ENCODE data around the gene DMD.
"Not testable (repeated sequence)": the region's sequence is repeated elsewhere in the genome, so short reads cannot be mapped to it uniquely, and the experiment has no call there.

Gene DMD

DNA sequence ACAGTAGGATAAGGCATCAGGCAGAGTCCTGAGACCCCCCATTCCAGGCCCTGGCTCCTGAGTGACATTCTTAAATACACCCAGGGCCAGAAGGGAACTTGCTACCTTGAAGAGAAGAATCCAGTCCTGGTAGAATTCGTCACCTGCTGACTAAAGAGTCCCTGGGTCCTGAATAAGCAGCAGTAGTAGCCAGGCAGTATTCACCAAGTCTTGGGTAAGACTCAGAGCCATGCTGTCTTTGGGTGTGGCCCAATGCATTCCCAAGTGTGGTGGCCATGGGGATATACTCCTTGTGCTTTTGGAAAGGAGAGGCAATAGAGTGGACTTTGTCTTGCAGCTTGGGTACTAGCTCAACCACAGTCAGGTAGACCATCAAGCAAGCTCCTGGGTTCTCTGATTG lies 359.1 kb downstream of the DMD start:
- no peak for DNase-seq (ENCODE audit: low read depth in 2 of 2)

- DNase-seq (ENCODE audit: low read depth in 2 of 2), result no peak
Measured at GRCh38 chrX:32851556-32851955, 359.8 kb downstream of the DMD start.

GRCh38 chrX:32847921-32848320 lies 363.4 kb downstream of the DMD start:
- no peak for DNase-seq (ENCODE audit: low read depth in 2 of 2)

DNA sequence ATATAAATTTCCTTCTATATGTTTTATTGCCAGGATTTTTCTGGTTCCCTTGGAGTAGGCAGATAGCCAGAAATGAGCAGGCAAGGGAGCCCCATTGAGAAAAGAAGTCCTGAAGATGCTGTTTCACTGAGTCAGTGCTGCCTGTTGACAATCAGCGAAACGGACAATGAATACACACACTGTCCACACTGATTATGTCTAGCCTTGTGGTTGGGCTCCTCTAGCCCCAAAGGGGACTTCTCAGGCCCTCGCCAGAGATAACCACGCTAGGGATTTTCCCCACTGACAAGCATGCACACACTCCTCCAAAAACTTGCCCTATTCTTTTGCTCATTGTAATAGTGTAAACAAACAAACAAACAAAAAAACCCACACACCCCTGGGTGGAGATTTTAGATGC lies 369.3 kb downstream of the DMD start:
- no peak for DNase-seq (ENCODE audit: low read depth in 2 of 2)

DNA sequence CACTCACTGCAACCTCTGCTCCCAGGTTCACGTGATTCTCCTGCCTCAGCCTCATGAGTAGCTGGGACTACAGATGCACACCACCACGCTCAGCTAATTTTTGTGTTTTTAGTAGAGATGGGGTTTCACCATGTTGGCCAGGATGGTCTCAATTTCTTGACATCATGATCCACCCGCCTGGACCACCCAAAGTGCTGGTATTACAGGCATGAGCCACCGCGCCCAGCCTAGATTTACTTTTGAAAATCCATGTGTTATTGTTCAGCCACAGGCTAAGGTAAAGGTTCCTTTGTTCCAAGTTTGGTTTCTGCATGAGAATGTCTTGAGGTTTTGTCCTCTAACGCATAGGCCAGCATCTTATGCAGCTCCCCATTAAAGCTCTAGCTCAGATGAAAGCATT lies 371.6 kb downstream of the DMD start:
- no peak for DNase-seq (ENCODE audit: low read depth in 2 of 2)

DNA sequence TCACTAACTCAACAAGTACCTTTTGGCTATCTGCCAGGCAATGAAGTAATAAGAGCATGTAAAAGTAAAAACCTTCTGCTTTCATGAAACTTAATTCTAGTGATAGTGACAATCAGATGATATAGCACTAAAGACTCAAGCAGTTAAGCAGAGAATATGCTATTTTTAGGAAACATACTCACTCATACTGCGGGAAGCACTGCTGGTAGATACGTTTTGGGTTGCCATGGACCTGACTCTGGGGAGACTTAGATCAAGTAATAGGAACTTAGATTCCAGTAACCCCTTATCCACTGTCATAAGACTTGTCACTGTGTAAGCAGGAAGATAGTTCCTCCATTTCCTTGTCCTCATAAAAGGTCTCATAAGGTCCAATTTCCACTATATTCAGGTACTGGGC lies 386.3 kb downstream of the DMD start:
- no peak for DNase-seq (ENCODE audit: low read depth in 2 of 2)

DNA sequence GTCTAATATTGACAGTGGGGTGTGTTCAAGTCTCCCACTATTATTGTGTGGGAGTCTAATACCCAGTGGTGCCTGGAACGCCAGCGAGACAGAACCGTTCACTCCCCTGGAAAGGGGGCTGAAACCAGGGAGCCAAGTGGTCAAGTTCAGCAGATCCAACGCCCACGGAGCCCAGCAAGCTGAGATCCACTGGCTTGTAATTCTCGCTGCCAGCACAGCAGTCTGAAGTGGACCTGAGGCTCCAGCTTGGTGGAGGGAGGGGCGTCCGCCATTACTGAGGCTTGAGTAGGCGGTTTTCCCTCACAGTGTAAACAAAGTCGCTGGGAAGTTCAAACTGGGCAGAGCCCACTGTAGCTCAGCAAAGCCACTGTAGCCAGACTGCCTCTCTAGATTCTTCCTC lies 407.3 kb downstream of the DMD start:
- no peak for DNase-seq (ENCODE audit: low read depth in 2 of 2)

- DNase-seq (ENCODE audit: low read depth in 2 of 2), result no peak
Measured at GRCh38 chrX:32798990-32799389, 412.4 kb downstream of the DMD start.

- DNase-seq (ENCODE audit: low read depth in 2 of 2), result no peak
Measured at GRCh38 chrX:32788936-32789335, 422.4 kb downstream of the DMD start.

DNA sequence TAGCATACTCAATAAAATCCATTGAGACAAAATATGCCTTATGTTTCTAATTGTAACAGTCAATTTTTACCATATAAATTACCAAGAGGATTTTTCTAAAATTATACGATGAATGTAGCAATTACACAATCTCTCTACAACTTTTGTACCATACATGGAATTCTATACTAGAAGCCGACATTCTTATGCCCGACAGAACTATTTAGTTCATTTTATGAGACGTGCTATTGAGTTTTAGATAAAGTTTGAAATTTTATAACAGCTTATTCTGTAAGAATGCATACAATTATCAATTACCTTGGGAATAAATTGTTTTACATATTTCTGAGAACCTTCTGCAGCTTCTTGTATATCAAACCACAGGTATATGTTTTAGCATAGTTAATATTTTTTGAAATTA lies 431.2 kb downstream of the DMD start:
- no peak for DNase-seq (ENCODE audit: low read depth in 2 of 2)

DNA sequence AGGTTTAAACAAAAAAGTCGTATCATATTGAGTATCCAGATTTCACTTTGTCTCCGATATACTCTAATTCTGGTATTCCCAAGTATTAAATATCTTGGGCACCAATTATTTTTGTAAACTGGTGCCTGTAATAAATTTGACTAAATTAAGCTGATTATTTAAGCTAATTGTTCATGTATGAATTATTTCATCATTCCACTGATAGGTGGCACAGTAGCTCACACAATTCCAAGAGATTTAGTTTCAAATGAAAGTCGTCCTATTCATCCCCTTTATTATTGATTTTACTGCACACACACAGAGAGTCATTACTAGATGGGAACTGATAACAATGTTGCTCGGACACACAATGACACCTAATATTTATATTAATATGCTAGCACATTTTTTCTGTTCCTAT lies 432.4 kb downstream of the DMD start:
- DNase-seq (ENCODE audit: low read depth in 2 of 2), result no peak

GRCh38 chrX:32774966-32775365 lies 436.4 kb downstream of the DMD start:
- DNase-seq (ENCODE audit: low read depth in 2 of 2), result no peak

GRCh38 chrX:32749070-32749469 lies 462.3 kb downstream of the DMD start:
- no peak for DNase-seq (ENCODE audit: low read depth in 2 of 2)

GRCh38 chrX:32745323-32745722 lies 466.0 kb downstream of the DMD start:
- DNase-seq (ENCODE audit: low read depth in 2 of 2), result no peak

- DNase-seq (ENCODE audit: low read depth in 2 of 2), result no peak
Measured at GRCh38 chrX:32744921-32745320, 466.4 kb downstream of the DMD start.

DNA sequence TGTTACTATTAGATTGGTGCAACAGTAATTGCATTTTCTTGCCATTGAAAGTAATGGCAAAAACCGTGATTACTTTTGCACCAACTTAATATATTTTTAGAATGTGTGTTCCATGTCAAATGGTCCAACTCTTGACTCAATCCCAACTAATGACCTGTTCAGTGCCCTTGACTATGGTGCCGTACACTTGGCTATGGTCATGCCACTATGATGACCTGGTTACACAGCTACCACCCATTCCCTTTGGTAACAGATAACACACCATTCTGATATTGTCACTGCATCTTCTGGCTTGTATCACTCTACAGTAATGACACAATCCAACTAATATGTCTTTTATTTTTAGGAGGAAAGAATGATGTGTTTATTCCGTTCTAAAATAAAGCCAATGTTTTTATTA lies 469.4 kb downstream of the DMD start:
- DNase-seq (ENCODE audit: low read depth in 2 of 2), result no peak

- no peak for DNase-seq (ENCODE audit: low read depth in 2 of 2)
Measured at GRCh38 chrX:32708542-32708941, 502.8 kb downstream of the DMD start.

DNA sequence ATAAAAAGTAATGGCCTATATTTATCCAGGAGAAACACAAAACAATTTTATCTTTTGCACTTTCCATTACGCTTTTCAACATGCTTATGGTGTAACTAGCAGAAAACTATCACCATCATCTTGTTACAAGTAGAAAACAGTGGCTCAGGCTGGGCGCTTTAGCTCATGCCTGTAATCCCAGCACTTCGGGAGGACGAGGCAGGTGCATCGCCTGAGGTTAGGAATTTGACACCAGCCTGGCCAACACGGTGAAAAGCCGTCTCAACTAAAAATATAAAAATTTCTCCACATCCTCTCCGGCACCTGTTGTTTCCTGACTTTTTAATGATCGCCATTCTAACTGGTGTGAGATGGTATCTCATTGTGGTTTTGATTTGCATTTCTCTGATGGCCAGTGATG lies 506.0 kb downstream of the DMD start:
- not testable (repeated sequence) for DNase-seq (ENCODE audit: low read depth in 2 of 2)

GRCh38 chrX:32687379-32687778 lies 524.0 kb downstream of the DMD start:
- DNase-seq (ENCODE audit: low read depth in 2 of 2), result no peak

- DNase-seq (ENCODE audit: low read depth in 2 of 2), result no peak
Measured at GRCh38 chrX:32678487-32678886, 532.9 kb downstream of the DMD start.

GRCh38 chrX:32673193-32673592 lies 538.2 kb downstream of the DMD start:
- no peak for DNase-seq (ENCODE audit: low read depth in 2 of 2)

- DNase-seq (ENCODE audit: low read depth in 2 of 2), result no peak
Measured at GRCh38 chrX:32662516-32662915, 548.8 kb downstream of the DMD start.

- DNase-seq (ENCODE audit: low read depth in 2 of 2), result no peak
Measured at GRCh38 chrX:32644476-32645245, 566.7 kb downstream of the DMD start.

- DNase-seq (ENCODE audit: low read depth in 2 of 2), result no peak
Measured at GRCh38 chrX:32642283-32642682, 569.1 kb downstream of the DMD start.
